Fibroblast of skin of left quadriceps (primary cell): Measurements from ENCODE around the gene PEX12.
"Not testable (repeated sequence)": the region's sequence is repeated elsewhere in the genome, so short reads cannot be mapped to it uniquely, and the experiment has no call there.

ENCODE experiments used
- DNase-seq, 2 experiments: peaks; one replicate each; pipeline ENCODE4 v3.0.0-alpha.2; 2013; ENCODE audit warnings: low read depth in 2 of 2

The PEX12 gene

DNA sequence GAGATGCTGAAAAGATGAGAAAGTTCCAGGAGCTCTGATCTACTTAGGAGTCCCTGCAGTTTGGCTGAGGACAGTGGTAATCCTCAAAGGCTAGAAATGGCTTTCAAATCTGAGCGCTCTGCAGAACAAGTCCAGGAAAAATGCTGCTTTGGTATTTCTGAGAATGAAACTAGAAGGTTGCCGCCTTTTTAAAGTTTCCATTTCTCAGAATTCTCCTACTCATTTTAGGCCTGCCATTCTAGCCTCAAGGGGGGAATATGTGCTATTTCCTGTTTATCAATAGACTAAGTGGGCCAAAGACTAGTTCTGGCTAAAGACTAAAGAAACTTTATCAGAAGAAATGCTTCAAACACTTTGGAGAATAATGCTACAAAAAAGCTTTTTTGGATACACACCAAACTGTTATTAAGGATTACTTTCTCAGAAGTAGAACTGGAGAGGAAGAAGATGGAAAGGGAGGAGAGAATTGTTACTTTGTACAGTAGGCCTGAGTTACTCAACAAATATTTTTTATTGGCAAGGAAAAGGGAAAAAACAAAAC lies 40.7 kb downstream of the PEX12 start, which contains the start of gene SLFN12L:
TSS of gene SLFN12L (minus strand) at position 78 of the 541 bp plus-strand sequence. CDS start 15,314 bp downstream, outside the sequence.
- DNase-seq = no peak

- no peak for DNase-seq
Measured at GRCh38 chr17:35536664-35537171, 41.7 kb downstream of the PEX12 start.

- not testable (repeated sequence) for DNase-seq
Measured at GRCh38 chr17:35535406-35535805, 43.0 kb downstream of the PEX12 start.

- DNase-seq = no peak
Measured at GRCh38 chr17:35534576-35535093, 43.7 kb downstream of the PEX12 start.

- no peak for DNase-seq
Measured at GRCh38 chr17:35531160-35531559, 47.2 kb downstream of the PEX12 start.

- no peak for DNase-seq
Measured at GRCh38 chr17:35529866-35530265, 48.5 kb downstream of the PEX12 start.

DNA sequence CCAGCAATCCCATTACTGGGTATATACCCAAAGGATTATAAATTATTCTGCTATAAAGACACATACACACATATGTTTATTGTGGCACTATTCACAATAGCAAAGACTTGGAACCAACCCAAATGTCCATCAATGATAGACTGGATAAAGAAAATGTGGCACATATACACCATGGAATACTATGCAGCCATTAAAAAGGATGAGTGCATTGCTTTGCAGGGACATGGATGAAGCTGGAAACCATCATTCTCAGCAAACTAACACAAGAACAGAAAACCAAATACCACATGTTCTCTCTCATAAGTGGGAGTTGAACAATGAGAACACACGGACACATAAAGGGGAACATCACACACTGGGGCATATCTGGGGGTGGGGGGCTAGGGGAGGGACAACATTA lies 49.0 kb downstream of the PEX12 start:
- DNase-seq = not testable (repeated sequence)
